IPS-NIHi11 (cell line): Measurements from ENCODE around the gene ENPP1.
"Not testable (repeated sequence)": the region's sequence is repeated elsewhere in the genome, so short reads cannot be mapped to it uniquely, and the experiment has no call there.

Experiments used
- DNase-seq: peaks from one replicate; pipeline ENCODE4 v3.0.0; 2012; ENCODE audit warnings: mixed read lengths, low spot score

ENPP1 gene

GRCh38 chr6:131916091-131916796 lies 108.4 kb downstream of the ENPP1 start:
- not testable (repeated sequence) for DNase-seq

GRCh38 chr6:131916847-131917246 lies 109.0 kb downstream of the ENPP1 start:
- DNase-seq: no peak

- no peak for DNase-seq
Observed at GRCh38 chr6:131917318-131917717, 109.5 kb downstream of the ENPP1 start.

- no peak for DNase-seq
Observed at GRCh38 chr6:131917763-131918649, 110.2 kb downstream of the ENPP1 start.

- no peak for DNase-seq
Observed at GRCh38 chr6:131918650-131919355, 111.0 kb downstream of the ENPP1 start.

GRCh38 chr6:131920656-131921055 lies 112.8 kb downstream of the ENPP1 start:
- no peak for DNase-seq

GRCh38 chr6:131923356-131923755 lies 115.5 kb downstream of the ENPP1 start:
- DNase-seq: peak; percentile 62

- peak; percentile 38 for DNase-seq
Observed at GRCh38 chr6:131924881-131925474, 117.2 kb downstream of the ENPP1 start.

GRCh38 chr6:131929264-131929663 lies 121.4 kb downstream of the ENPP1 start:
- DNase-seq: peak; percentile 21

GRCh38 chr6:131929976-131930375 lies 122.2 kb downstream of the ENPP1 start:
- no peak for DNase-seq

GRCh38 chr6:131931063-131931750 lies 123.4 kb downstream of the ENPP1 start:
- DNase-seq: no peak

- no peak for DNase-seq
Observed at GRCh38 chr6:131936156-131936555, 128.3 kb downstream of the ENPP1 start.

- DNase-seq: no peak
Observed at GRCh38 chr6:131937226-131937625, 129.4 kb downstream of the ENPP1 start.

- DNase-seq: no peak
Observed at GRCh38 chr6:131937703-131938631, 130.1 kb downstream of the ENPP1 start.
